Fibroblast of villous mesenchyme (primary cell): ENCODE data around the gene GDA. TPM values are rescaled to one million over a fixed set of nuclear protein-coding genes. Genes with fewer than 3 reads are reported as not detected.

ENCODE experiments used
- DNase-seq: peaks from one replicate; pipeline ENCODE4 v3.0.0-alpha.2; 2010; ENCODE audit warnings: low read depth
- H3K4me3 ChIP-seq: 2 replicates; pipeline ENCODE4 v1.5.1; 2011; ENCODE audit warnings: low read depth, mild to moderate bottlenecking, low read length
- CTCF ChIP-seq: IDR thresholded peaks from 2 replicates; pipeline ENCODE4 v1.5.1; 2012; ENCODE audit warnings: low read depth, mild to moderate bottlenecking, low read length; ENCODE audit not compliant: insufficient read depth
- total RNA-seq: library from RNA; depleted of rRNA; stranded (reverse); fragments of >200 nt; gene quantifications from 2 replicates; pipeline ENCODE4 v1.2.3, GENCODE V29; 2012

The GDA gene
- total RNA-seq, 1 donor = 4.3 TPM

GRCh38 chr9:72200452-72200851, 51.2 kb downstream of the GDA start:
- DNase-seq = no peak
- H3K4me3 ChIP-seq = no peak overlapping the region
- TF ChIP-seq CTCF = no peak

GRCh38 chr9:72202009-72202408, 52.8 kb downstream of the GDA start:
- no peak for DNase-seq
- H3K4me3 ChIP-seq = no peak overlapping the region
- TF ChIP-seq CTCF = no peak

GRCh38 chr9:72203205-72203803, 54.1 kb downstream of the GDA start:
- TF ChIP-seq CTCF = peak; percentile 63
- H3K4me3 ChIP-seq = no peak overlapping the region
- DNase-seq = peak; percentile 33

GRCh38 chr9:72204062-72204461, 54.8 kb downstream of the GDA start:
- DNase-seq = no peak
- H3K4me3 ChIP-seq = no peak overlapping the region
- no peak for TF ChIP-seq CTCF

GRCh38 chr9:72205513-72205912, 56.3 kb downstream of the GDA start:
- no peak for TF ChIP-seq CTCF
- no peak for DNase-seq
- H3K4me3 ChIP-seq = no peak overlapping the region

GRCh38 chr9:72207278-72207677, 58.0 kb downstream of the GDA start:
- no peak overlapping the region for H3K4me3 ChIP-seq
- TF ChIP-seq CTCF = no peak
- no peak for DNase-seq

- H3K4me3 ChIP-seq = no peak overlapping the region
- TF ChIP-seq CTCF = no peak
- no peak for DNase-seq
Measured at GRCh38 chr9:72210522-72210921, 61.3 kb downstream of the GDA start.
